Jurkat, Clone E6-1 (cell line): ENCODE data around the gene MMP27.
A peak's percentile ranks its signal among the peaks of the same experiment; 100 is the strongest.

Source experiments
- DNase-seq: peaks from one replicate; pipeline ENCODE4 v3.0.0-alpha.2; 2011; ENCODE audit warnings: low read depth, low spot score
- H3K4me3 ChIP-seq: 2 replicates; pipeline ENCODE4 v1.5.1; 2011; ENCODE audit warnings: mild to moderate bottlenecking, low read length, control low read depth, moderate library complexity

The MMP27 gene

GRCh38 chr11:102709201-102709945 lies 3.8 kb upstream of the MMP27 start:
- no peak for DNase-seq

DNA sequence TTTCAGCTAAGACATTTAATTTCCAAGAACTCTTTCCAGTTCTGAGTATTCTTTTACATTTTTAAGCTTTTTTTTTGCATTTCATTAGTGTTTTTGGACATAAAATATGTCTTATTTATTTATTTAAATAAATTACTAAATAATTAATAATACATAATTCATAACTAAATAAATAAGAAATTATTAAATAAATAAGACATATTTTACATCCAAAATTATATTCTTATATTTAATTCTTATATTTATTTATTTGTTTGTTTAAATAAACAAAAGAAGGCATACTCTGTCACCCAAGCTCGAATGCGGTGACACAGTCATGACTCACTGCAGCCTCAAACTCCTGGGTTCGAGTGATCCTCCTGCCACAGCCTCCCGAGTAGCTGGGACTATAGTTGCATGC lies 3.1 kb upstream of the MMP27 start:
- H3K4me3 ChIP-seq: no peak overlapping the region
- DNase-seq: no peak

More at GRCh38 chr11:102709201-102709945, 3.8 kb upstream of the MMP27 start:
- H3K4me3 ChIP-seq: no peak overlapping the region

DNA sequence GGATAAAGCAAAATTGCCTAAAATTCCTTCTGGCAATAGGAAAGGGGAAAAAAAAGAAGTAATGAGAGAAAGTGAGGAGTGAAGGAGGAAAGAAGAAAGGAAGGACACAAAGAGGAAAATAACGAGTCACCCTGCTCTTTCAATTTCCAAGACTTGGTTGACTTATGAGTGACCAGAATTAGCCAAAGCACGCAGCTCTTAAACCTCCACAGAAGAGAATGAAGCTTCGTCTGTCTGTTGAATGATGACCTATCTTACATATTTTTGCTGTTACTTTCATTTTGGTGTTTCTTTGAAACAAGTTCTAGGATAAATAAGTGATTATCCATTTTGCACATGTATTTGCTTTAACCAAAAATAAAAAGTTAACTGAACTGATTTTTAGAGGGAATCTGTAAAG lies 728 bp downstream of the MMP27 start:
- no peak overlapping the region for H3K4me3 ChIP-seq
- no peak for DNase-seq

- no peak for DNase-seq
- H3K4me3 ChIP-seq: no peak overlapping the region
These were observed 1.6 kb downstream of the MMP27 start for GRCh38 chr11:102703826-102704493.

- DNase-seq: no peak
- H3K4me3 ChIP-seq: no peak overlapping the region
These were observed 10.4 kb downstream of the MMP27 start for GRCh38 chr11:102695201-102695600.

- no peak for DNase-seq
- no peak overlapping the region for H3K4me3 ChIP-seq
These were observed 19.8 kb downstream of the MMP27 start for GRCh38 chr11:102685754-102686153.

GRCh38 chr11:102685338-102685737 lies 20.2 kb downstream of the MMP27 start:
- no peak overlapping the region for H3K4me3 ChIP-seq
- no peak for DNase-seq

GRCh38 chr11:102683277-102683676 lies 22.3 kb downstream of the MMP27 start:
- H3K4me3 ChIP-seq: no peak overlapping the region
- no peak for DNase-seq

DNA sequence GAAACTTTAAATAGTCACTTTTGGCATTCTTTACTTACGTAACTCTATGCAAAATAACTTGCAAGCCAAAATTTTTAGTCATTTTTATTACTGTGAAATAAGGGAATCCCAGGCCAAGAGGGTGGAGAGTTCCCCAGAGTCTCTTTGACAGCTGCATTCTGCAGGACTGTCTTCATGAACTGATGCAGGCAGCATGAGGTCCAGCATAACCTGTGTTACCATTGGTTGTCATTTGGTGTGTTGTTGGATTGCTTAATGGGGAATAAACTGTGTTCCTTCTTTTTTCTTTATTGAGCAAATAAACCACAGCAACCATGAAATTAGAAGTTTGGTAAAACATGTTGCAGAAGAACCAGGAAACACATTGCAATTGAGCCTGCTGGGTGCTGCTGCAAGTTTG lies 24.6 kb downstream of the MMP27 start:
- H3K4me3 ChIP-seq: no peak overlapping the region
- DNase-seq: no peak

GRCh38 chr11:102678022-102678421 lies 27.5 kb downstream of the MMP27 start:
- H3K4me3 ChIP-seq: no peak overlapping the region
- no peak for DNase-seq

- H3K4me3 ChIP-seq: no peak overlapping the region
- no peak for DNase-seq
These were observed 29.5 kb downstream of the MMP27 start for GRCh38 chr11:102676084-102676483.

DNA sequence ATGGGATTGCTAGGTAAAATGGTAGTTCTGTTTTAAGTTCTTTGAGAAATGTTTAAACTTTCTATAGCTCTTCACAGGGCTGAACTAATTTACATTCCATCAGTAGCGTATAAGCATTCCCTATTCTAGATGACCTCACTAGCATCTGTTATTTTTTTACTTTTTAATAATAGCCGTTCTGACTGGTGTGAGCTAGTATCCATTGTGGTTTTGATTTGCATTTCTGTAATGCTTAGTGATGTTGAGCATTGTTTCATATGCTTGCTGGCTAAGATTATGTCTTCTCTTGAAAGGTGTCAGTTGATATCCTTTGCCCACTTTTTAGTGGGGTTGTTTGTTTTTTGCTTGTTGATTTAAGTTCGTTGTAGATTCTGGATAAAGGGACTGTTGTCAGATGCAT lies 35.9 kb downstream of the MMP27 start:
- DNase-seq: no peak
- no peak overlapping the region for H3K4me3 ChIP-seq

GRCh38 chr11:102666331-102666957 lies 39.1 kb downstream of the MMP27 start:
- H3K4me3 ChIP-seq: no peak overlapping the region
- peak; percentile 22 for DNase-seq

GRCh38 chr11:102664001-102664752 lies 41.4 kb downstream of the MMP27 start:
- H3K4me3 ChIP-seq: no peak overlapping the region
- peak; percentile 34 for DNase-seq

DNA sequence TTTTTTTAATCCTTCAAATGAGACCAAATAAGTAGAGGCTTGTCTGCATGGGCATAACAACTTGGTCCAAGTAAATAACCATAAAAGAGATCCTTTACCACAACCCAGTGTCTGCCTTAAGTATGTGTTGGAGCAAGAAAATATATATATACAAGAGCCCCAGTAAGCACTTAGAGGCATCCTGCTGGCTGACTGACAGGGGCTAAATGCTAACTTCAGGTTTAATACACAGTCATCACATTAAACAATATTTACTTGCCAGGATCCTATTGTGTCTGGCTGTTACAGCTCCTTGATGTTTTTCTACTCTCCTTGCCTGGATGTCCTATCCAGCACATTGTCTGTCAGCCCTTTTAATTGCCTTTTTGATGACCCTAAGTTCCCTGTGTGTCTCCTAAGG lies 43.0 kb downstream of the MMP27 start:
- H3K4me3 ChIP-seq: no peak overlapping the region
- no peak for DNase-seq

GRCh38 chr11:102661040-102661439 lies 44.5 kb downstream of the MMP27 start:
- DNase-seq: no peak
- no peak overlapping the region for H3K4me3 ChIP-seq

DNA sequence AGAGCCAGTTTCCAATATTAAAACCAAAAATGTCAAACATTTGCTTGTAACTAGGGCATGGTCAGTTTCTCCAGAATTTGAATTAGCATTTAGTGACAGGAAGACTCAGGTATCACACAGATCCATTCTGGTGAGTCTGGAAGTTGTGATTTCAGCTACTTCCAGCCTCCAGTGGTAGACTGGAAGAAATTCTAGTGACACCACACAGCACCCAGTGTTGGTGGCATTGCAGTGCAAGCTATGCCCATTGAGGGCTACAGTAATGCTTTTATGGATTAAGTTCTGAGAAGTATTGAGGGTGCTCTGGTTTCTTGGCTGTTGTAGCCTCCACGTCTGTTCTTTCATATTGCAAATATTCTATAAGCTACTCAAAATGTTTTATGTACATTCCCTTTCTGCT lies 49.0 kb downstream of the MMP27 start:
- DNase-seq: no peak

DNA sequence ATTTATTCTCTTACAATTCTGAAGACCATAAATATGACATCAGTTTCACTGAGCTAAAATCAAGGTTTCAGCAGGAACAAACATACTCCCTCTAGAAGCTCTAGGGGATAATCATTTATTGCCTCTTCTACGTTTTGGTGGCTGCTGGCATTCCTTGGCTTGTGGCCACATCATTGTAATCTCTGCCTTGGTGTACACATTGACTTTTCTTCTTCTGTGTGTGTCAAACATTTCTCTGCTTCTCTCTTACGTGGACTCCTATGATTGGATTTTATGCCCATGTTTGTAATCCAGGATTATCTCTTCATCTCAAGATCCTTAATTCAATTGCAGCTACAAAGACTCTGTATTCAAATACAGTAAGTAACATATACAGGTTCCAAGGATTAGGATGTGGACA lies 50.0 kb downstream of the MMP27 start:
- no peak overlapping the region for H3K4me3 ChIP-seq
- no peak for DNase-seq

More for the DNA sequence above, 49.0 kb downstream of the MMP27 start:
- no peak overlapping the region for H3K4me3 ChIP-seq

DNA sequence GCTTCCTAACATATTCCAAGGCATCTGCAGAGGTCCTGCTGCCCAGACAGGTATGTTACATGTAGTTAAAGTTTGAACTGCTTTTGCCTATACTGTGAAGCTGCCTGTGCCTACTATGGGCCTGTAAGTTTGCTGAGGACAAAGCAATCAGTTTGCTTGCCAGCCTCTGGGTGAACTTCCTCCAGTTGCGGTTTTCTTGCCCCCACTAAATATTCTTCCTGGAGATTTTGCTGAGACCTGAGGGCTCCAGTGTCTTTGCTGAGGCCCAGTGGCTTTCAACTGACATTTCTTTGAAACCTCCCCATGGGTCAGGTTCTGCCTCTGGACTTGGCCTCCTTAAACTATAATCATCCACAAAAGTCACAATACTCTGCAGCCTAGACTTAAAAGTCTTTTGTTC lies 50.8 kb downstream of the MMP27 start:
- H3K4me3 ChIP-seq: no peak overlapping the region
- no peak for DNase-seq
